Measurements from ENCODE around the gene WDFY2.

The WDFY2 gene

GRCh38 chr13:51717786-51718398, 133.6 kb downstream of the WDFY2 start:
- DNase-seq: no peak

GRCh38 chr13:51719394-51719793, 135.1 kb downstream of the WDFY2 start:
- DNase-seq: no peak

- no peak for DNase-seq
These were observed 137.2 kb downstream of the WDFY2 start for GRCh38 chr13:51721496-51721895.

DNA sequence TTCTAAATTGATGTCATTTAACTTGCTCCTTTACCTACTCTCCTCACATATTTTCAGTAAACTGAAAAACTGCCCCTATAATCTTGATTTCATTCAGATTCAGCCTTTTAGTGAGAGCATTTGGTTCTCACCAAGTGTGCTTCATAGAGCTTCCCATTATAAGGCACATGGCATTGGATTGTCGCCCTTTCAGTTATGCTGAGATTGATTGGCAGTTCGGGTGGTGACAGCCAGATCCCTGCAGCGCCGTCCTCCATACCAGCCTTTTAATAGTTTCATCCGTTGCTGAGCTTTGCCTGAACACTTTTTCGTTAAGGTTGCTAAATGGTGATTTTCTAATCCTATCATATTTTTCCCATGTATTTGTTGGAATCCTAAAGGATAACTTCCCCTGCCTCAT, 139.3 kb downstream of the WDFY2 start:
- no peak for DNase-seq

- DNase-seq: no peak
These were observed 140.5 kb downstream of the WDFY2 start for GRCh38 chr13:51724721-51725120.

- DNase-seq: no peak
These were observed 142.4 kb downstream of the WDFY2 start for GRCh38 chr13:51726446-51727193.

GRCh38 chr13:51727634-51728274, 143.5 kb downstream of the WDFY2 start:
- DNase-seq: no peak

DNA sequence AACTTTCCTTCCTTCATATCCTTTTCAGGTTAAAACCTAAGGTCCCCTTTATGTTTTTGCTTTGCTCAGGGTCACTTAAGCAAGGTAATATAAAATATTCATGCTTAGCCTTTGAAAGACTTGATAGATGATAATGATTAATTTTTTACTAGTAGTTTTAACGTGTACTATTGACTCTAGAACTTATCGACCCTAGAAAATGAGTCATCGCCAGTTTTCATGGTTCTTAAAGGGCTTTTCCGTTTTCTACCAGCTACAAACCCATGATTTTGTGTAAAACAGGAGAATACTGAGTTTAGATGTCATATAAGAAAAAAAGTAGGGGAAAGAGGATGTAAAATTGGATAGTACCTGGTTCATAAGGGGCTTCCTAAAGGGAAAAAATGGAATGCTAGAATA, 144.0 kb downstream of the WDFY2 start:
- no peak for DNase-seq

DNA sequence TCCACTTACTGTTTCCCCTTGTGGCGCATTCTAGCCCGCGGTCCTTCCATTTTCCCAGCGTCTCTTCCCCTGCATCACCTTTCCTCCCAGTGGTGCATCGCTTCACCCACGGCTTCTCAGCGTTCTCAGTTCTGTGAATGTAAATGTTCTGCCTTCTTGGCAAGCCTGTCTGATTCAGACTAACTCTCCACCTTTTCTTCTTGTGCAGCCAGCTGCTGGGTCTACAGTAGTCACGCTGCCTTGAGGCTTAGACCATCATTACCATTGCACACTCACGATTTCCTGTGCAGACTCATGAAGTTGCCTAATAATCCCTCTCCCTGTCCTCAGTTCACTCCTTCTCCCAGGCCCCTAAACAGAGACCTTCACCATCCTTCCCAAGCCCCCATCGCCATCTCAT, 144.7 kb downstream of the WDFY2 start:
- DNase-seq: no peak

DNA sequence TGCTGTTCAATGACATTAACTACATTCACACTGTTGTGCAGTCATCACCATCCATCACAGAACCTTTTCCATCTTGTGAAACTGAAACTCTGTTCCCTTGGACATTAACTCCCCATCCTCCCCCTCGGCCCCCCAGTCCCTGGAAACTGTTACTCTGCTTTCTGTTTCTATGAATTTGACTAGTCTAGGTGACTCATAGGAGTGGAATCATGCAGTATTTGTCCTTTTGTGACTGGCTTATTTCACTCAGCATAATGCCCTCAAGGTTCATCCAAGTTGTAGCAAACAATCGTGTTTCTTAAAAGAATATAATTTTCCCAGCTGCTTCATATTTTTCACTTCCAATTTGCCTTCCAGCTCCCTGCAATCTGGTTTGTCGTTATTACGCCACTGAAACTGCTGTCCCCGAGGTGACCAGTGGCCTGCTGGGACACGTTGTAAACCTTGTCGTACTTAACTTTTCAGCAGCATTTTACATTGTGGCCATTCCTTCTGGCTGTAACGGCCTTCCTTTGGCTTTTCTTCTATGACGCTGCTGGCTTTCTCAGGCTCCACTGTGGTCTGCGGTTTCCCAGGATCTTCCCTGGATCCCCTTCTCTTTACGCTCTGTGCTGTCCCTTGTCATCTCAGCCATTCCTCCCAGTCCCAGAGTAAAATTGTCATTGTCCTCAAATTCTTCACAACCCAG, 145.7 kb downstream of the WDFY2 start:
- peak; percentile 7 to 41 for DNase-seq

DNA sequence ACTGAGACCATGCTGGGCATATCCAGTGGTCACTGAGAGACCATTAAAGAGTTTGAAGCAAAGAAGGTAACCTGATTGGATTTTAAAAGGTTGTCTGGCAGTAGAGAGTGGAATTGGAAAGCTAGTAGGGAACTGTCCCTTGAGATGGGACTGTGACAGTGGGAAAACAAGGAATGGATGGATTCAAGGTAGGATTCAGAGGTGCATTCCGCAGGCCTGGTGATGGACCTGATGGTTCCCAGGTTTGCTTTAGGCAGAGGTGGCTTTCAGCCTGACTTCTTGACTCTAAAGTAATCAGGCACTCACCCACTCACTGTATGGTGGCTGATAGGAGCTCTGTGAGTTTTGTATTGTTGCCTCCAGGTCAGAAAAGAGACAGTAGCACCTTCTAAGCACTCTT, 146.7 kb downstream of the WDFY2 start:
- DNase-seq: no peak

- DNase-seq: no peak
These were observed 147.5 kb downstream of the WDFY2 start for GRCh38 chr13:51731759-51732158.

- DNase-seq: peak; percentile 42 to 49
These were observed 149.4 kb downstream of the WDFY2 start for GRCh38 chr13:51733374-51734298.

DNA sequence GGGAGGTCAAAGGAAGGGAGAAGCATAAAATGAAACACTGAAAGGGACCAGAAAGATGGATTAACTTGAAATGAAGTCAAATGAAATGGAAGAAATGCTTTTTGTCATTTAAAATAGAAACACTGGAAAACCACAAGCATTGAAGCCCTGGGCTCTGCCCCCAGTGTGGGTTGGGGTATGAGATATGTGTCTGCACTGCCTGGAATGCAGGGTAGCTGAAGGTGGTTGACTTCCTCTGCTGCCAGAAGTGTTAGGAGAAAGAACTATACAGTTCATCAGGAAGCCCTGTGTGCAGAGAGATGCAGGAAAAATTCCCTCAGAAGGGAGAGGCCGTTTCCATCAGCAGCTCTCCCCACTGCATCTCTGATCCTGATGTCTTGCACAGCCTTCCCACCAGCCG, 150.5 kb downstream of the WDFY2 start:
- DNase-seq: no peak

DNA sequence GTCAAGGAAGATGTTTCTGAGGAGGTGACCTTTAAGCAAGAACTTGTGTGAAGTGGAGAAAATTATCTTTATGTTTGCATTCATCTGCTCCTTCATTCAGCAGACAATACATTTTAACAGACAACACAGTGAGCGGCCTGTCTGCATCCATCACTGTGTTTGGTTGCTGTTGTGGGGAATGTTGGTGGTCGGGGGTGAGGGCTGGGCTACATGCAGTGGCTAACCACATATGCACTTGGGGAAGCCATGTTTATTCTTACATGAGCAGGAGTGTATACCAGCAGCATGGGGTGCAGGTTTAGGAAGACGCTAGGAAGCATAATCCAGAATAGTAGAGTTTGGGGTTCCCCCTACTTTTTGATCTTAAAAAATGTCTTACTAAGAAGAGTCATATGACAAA, 153.3 kb downstream of the WDFY2 start:
- no peak for DNase-seq

DNA sequence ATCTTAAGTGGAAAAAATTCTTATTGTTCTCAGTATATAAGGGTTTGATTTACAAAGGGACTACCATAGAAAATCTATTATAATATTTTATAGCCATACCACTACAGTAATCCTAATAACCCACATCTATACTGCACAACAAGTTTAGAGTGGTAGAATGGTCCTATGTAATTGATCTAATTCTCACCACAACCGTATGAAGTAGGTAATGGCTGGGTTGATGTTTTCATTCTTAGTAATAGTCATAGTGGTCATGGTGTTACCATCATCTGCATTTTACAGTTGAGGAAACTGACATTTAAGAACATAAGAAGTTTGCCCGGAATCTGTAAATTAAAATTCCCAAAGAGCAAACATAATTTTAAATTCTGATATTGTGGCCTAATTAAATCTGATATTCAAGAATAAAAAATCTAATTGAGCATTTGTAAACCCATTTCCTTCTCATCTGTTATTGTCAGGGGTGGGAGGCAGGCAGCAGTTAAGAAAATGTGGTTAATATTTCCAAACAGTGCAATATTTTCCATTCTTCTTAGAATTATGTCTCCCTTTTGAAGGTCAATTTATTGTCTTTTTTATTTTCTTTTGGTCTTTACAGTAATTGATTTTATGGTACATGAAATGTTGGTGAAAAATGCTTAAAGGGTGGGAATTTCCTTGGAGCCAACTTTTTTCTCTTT, 154.1 kb downstream of the WDFY2 start:
- DNase-seq: no peak

DNA sequence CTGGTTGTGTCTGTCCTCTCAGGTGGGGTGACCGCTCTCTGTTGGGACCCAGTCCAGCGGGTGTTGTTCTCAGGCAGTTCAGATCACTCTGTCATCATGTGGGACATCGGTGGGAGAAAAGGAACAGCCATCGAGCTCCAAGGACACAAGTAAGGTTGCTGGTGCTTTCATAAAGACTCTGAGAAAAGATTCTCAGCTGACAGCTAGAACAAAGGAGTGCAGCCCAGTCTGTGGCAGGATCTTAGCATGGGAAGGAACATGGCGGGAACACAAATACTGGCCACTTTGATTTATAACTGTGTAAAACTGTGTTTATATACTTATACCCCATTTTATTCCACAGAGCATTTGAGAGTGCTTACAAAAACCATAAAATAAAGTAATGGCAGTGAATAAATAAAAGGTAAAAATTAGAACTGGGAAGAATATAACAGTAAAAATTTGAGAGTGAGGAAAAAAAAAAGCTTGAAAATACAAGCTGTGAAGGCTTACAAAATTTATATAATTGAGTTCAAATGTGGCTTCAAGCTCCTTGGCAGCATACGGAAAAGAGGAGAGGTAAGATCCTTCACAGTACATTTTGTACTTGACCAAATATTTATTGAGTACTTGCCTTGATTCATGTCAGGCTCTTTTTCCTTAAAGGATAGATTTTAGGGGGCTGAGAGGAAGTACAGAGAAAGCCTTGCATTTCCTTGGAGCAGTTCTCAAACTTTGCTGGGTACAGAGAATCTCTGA, 154.9 kb downstream of the WDFY2 start:
- DNase-seq: no peak

GRCh38 chr13:51740698-51741097, 156.4 kb downstream of the WDFY2 start:
- no peak for DNase-seq

DNA sequence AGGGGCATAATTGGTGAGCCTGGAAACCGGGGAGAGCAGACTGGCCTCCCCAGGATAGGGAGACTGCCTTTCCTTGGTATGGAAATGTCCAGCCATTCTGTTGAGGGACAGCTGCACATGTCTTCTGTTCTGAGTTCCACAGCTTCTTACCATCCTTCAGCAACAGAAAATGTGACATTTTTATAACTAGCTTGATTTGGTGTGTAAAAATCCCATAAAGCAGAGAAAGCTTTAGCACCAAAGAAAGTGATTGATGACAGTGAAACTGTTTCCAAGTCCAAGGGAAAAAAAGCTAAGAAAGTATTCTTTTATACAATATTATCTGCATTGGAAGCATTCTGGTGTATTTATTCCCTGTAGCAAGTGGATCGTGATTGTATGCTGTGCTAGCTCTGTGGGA, 157.8 kb downstream of the WDFY2 start:
- DNase-seq: no peak

GRCh38 chr13:51742611-51743010, 158.3 kb downstream of the WDFY2 start:
- no peak for DNase-seq

- no peak for DNase-seq
These were observed 161.0 kb downstream of the WDFY2 start for GRCh38 chr13:51745243-51745642.
